Measurements from ENCODE around the gene ZNF429.

DNA sequence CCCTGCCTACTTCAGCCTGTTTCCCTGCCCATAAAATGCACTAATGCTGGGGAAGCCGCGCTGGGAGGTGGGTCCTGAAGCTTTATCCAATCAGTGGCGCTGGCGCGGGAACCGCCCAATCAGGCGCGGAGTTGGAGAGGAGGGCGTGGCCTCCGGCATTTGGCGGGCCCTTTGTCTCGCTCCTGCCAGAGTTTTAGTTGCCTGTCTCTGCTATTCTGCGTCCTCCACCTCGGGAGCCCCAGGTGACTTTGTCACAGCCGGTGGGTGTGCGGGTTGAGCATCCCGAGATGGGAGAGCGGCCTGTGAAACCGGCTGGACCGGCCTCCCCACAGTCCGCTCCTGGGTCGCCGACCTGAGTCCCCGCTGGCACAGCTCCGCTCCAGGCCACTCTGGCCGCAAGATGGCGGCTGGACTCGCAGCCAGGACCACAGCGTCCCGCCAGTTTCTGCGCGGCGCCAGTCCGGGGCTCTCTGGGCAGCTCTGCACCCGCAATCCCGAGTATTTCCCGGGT is 30.7 kb upstream of the ZNF429 start:
- TF ChIP-seq POLR2AphosphoS5 (IDR thresholded peaks at IDR 0.05) (no peak), CTCF (IDR thresholded peaks at IDR 0.05) (no peak)
